ENCODE measurements around the gene TNNT2. TPM values are rescaled to one million over a fixed set of nuclear protein-coding genes. Genes with fewer than 3 reads are reported as not detected.

TNNT2 gene
- total RNA-seq, 1 donor from 2014 or later: 13.2 TPM

DNA sequence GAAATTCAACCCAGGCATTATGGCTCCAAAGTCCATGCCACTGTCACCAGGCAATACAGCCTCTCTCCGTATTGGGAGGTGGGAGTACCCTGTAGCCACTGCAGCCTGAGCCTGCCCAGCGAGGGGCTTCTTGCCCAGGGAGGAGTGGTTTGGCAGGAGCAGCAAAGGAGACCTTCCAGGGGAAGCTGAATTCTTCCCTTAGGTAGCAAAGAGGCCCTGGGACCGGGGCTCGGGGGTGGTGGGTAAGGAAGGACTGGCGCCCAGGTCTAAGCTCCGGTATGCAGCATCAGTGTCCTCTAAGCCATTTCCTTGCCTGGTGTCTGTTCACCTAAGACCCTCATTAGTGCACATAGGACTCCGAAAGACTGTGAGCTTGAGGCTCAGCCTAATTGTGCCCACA, 17.0 kb downstream of the TNNT2 start:
- no peak for DNase-seq (ENCODE audit: low spot score)
- TF ChIP-seq, protein P1, sequence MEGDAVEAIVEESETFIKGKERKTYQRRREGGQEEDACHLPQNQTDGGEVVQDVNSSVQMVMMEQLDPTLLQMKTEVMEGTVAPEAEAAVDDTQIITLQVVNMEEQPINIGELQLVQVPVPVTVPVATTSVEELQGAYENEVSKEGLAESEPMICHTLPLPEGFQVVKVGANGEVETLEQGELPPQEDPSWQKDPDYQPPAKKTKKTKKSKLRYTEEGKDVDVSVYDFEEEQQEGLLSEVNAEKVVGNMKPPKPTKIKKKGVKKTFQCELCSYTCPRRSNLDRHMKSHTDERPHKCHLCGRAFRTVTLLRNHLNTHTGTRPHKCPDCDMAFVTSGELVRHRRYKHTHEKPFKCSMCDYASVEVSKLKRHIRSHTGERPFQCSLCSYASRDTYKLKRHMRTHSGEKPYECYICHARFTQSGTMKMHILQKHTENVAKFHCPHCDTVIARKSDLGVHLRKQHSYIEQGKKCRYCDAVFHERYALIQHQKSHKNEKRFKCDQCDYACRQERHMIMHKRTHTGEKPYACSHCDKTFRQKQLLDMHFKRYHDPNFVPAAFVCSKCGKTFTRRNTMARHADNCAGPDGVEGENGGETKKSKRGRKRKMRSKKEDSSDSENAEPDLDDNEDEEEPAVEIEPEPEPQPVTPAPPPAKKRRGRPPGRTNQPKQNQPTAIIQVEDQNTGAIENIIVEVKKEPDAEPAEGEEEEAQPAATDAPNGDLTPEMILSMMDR (IDR thresholded peaks at IDR 0.05): no peak
- no peak for TF ChIP-seq EZH2 (IDR thresholded peaks at IDR 0.05)
- no peak for TF ChIP-seq EZH2phosphoT487 (IDR thresholded peaks at IDR 0.05)
- Histone ChIP-seq H3K27ac (no peak overlapping the region), H3K9ac (no peak overlapping the region), H3F3A (ENCODE audit: low read depth) (no peaks in the 10 kb centered on the region), H3K79me2 (ENCODE audit: low read depth) (no peaks in the 10 kb centered on the region), H3K4me1 (peaks cover 6% of the 10 kb centered on the region), H3K36me3 (no peaks in the 10 kb centered on the region), H3K4me3 (no peak overlapping the region), H3K4me2 (no peak overlapping the region), H3K9me3 (ENCODE audit: low read depth) (no peaks in the 10 kb centered on the region), H3K27me3 (no peaks in the 10 kb centered on the region), H4K20me1 (ENCODE audit: low read depth) (no peaks in the 10 kb centered on the region), H2AFZ (replicated peaks) (no peak overlapping the region)
- Mint-ChIP-seq H3K4me1 (peaks cover 11% of the 10 kb centered on the region), H3K27me3 (ENCODE audit: insufficient read depth, low read depth) (peaks cover 11% of the 10 kb centered on the region), H3K27ac (no peak overlapping the region), H3K9me3 (no peaks in the 10 kb centered on the region), H3K4me3 (no peak overlapping the region), H3K36me3 (no peaks in the 10 kb centered on the region)

DNA sequence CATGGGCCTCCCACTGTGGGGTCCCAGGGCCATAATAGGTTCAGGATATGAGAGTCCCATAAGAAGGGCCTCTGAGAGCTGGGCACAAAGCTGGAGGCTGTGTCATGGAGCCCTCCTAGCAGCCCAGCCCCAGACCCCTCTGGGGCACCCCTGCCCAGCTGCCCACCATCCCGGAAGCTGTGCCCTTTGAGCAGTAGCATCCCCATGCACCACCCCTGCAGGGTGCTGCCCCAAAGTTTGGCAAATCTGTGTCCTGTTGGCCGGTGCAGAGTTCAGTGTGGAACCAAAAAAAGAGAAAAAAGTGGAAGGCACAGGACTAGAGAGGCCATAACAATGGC, 17.6 kb downstream of the TNNT2 start:
- no peak for DNase-seq (ENCODE audit: low spot score)
- Histone ChIP-seq H3K9ac (no peak overlapping the region), H3K4me3 (no peak overlapping the region), H3K4me2 (no peak overlapping the region), H2AFZ (replicated peaks) (peak overlapping the region; percentile 72), H3K27ac (no peak overlapping the region), H4K20me1 (ENCODE audit: low read depth) (no peaks in the 10 kb centered on the region), H3K36me3 (no peaks in the 10 kb centered on the region), H3F3A (ENCODE audit: low read depth) (no peaks in the 10 kb centered on the region), H3K27me3 (no peaks in the 10 kb centered on the region), H3K9me3 (ENCODE audit: low read depth) (no peaks in the 10 kb centered on the region), H3K4me1 (peaks cover 6% of the 10 kb centered on the region), H3K79me2 (ENCODE audit: low read depth) (no peaks in the 10 kb centered on the region)
- Mint-ChIP-seq H3K4me3 (no peak overlapping the region), H3K4me1 (peaks cover 11% of the 10 kb centered on the region), H3K27ac (no peak overlapping the region), H3K36me3 (no peaks in the 10 kb centered on the region), H3K9me3 (no peaks in the 10 kb centered on the region), H3K27me3 (ENCODE audit: insufficient read depth, low read depth) (peaks cover 11% of the 10 kb centered on the region)
- no peak for TF ChIP-seq EZH2phosphoT487 (IDR thresholded peaks at IDR 0.05)

- Histone ChIP-seq H3K4me3 (no peak overlapping the region), H3F3A (ENCODE audit: low read depth) (no peaks in the 10 kb centered on the region), H3K36me3 (no peaks in the 10 kb centered on the region), H3K79me2 (ENCODE audit: low read depth) (no peaks in the 10 kb centered on the region), H3K4me1 (peaks cover 6% of the 10 kb centered on the region), H3K9me3 (ENCODE audit: low read depth) (no peaks in the 10 kb centered on the region), H3K27me3 (no peaks in the 10 kb centered on the region), H2AFZ (replicated peaks) (peak overlapping the region; percentile 72), H3K27ac (no peak overlapping the region), H3K9ac (no peak overlapping the region), H4K20me1 (ENCODE audit: low read depth) (no peaks in the 10 kb centered on the region), H3K4me2 (no peak overlapping the region)
- Mint-ChIP-seq H3K4me1 (peaks cover 11% of the 10 kb centered on the region), H3K9me3 (no peaks in the 10 kb centered on the region), H3K27ac (no peak overlapping the region), H3K4me3 (no peak overlapping the region), H3K36me3 (no peaks in the 10 kb centered on the region), H3K27me3 (ENCODE audit: insufficient read depth, low read depth) (peaks cover 13% of the 10 kb centered on the region)
- TF ChIP-seq, protein P1 (IDR thresholded peaks at IDR 0.05): no peak
- TF ChIP-seq EZH2phosphoT487 (IDR thresholded peaks at IDR 0.05) (no peak), EZH2 (IDR thresholded peaks at IDR 0.05) (no peak)
- DNase-seq (ENCODE audit: low spot score): no peak
Observed at GRCh38 chr1:201359031-201359872, 18.2 kb downstream of the TNNT2 start.

DNA sequence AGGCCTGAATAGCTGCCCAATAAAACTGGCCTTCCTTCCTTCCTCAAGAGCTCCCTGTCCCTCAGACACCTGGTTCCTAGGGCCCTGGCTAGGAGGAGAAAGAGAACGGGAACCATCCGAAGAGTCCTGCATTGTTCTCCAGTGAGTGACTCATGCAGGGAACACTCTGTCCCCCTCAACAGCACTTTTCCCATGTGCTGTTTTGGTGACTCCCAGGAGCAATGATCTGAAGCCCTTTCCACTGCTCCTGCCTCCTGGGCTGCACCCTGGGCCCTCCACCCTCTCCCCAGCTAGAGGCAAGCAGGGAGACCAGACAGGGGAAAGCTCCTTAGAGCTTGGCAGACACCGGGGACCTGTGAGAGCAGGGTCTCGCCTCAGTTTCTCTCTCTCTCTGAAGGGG, 18.9 kb downstream of the TNNT2 start:
- no peaks in the 10 kb centered on the region for H3K9me3 ChIP-seq (ENCODE audit: low read depth)
- no peaks in the 10 kb centered on the region for H3K36me3 ChIP-seq
- H3K4me3 Mint-ChIP-seq: no peak overlapping the region
- H3K27me3 Mint-ChIP-seq (ENCODE audit: insufficient read depth, low read depth): peaks cover 13% of the 10 kb centered on the region
- peaks cover 11% of the 10 kb centered on the region for H3K4me1 Mint-ChIP-seq
- H3K4me2 ChIP-seq: no peak overlapping the region
- no peaks in the 10 kb centered on the region for H3K27me3 ChIP-seq
- H2AFZ ChIP-seq (replicated peaks): no peak overlapping the region
- H3K9ac ChIP-seq: no peak overlapping the region
- no peaks in the 10 kb centered on the region for H3F3A ChIP-seq (ENCODE audit: low read depth)
- no peak for DNase-seq (ENCODE audit: low spot score)
- no peaks in the 10 kb centered on the region for H3K36me3 Mint-ChIP-seq
- H3K4me1 ChIP-seq: peaks cover 6% of the 10 kb centered on the region
- H3K27ac Mint-ChIP-seq: no peak overlapping the region
- no peak for TF ChIP-seq EZH2 (IDR thresholded peaks at IDR 0.05)
- TF ChIP-seq, protein P1 (IDR thresholded peaks at IDR 0.05): no peak
- TF ChIP-seq EZH2phosphoT487 (IDR thresholded peaks at IDR 0.05): no peak
- no peaks in the 10 kb centered on the region for H3K79me2 ChIP-seq (ENCODE audit: low read depth)
- no peaks in the 10 kb centered on the region for H4K20me1 ChIP-seq (ENCODE audit: low read depth)
- no peaks in the 10 kb centered on the region for H3K9me3 Mint-ChIP-seq
- H3K27ac ChIP-seq: no peak overlapping the region
- H3K4me3 ChIP-seq: no peak overlapping the region

Data from neural progenitor cell (in vitro differentiated cells).